ENCODE data around the gene MS4A2. TPM values are rescaled to one million over a fixed set of nuclear protein-coding genes. Genes with fewer than 3 reads are reported as not detected.

Gene MS4A2
- total and polyA plus RNA-seq, 9 donors: 0.05 to 0.40 (median 0.22) TPM; not detected in 1

- H3K4me1 ChIP-seq (ENCODE audit: control insufficient read depth, insufficient read depth, low read length): no peaks in the 10 kb centered on the region
- H3K27ac ChIP-seq (ENCODE audit: low read length): no peak overlapping the region
- H3K27me3 ChIP-seq (ENCODE audit: control insufficient read depth, insufficient read depth, low read length): no peaks in the 10 kb centered on the region
- WGBS (ENCODE audit: insufficient coverage): no CpG with 5 or more reads among the region's 3 CpGs
- H3K36me3 ChIP-seq (ENCODE audit: control insufficient read depth, insufficient read depth, low read length): no peaks in the 10 kb centered on the region
- no peaks in the 10 kb centered on the region for H3K9me3 ChIP-seq (replicated peaks; ENCODE audit: control insufficient read depth, low read depth, low read length)
- no peak overlapping the region for H3K4me3 ChIP-seq (ENCODE audit: low read length)
- no peak for DNase-seq
Measured at GRCh38 chr11:60143768-60144167, 55.3 kb downstream of the MS4A2 start.

DNA sequence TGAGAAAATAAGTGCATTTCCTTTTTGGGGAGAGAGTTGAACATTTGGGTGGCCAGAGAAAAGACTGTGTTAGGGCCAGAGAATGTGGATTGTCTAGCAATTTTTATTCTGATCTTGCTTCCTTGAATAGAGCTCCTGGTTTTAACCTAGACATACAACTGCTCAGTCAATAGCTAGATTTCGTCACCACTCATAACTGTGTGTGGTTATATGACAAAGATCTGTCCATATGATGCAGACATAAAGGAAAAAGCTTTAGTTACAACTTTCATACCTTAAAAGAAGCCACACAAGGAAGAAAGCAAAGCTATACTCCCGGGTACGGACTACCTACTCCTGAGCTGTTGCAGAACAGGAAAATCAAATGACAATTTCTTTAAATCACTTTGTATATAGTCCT is 57.2 kb downstream of the MS4A2 start:
- no CpG with 5 or more reads among the region's 3 CpGs for WGBS (ENCODE audit: insufficient coverage)
- H3K36me3 ChIP-seq (ENCODE audit: control insufficient read depth, insufficient read depth, low read length): no peaks in the 10 kb centered on the region

More for the DNA sequence above, 57.2 kb downstream of the MS4A2 start:
- Histone ChIP-seq H3K4me3 (ENCODE audit: low read length) (no peak overlapping the region), H3K4me1 (ENCODE audit: control insufficient read depth, insufficient read depth, low read length) (no peaks in the 10 kb centered on the region), H3K27me3 (ENCODE audit: control insufficient read depth, insufficient read depth, low read length) (no peaks in the 10 kb centered on the region), H3K9me3 (replicated peaks; ENCODE audit: control insufficient read depth, low read depth, low read length) (no peaks in the 10 kb centered on the region), H3K27ac (ENCODE audit: low read length) (no peak overlapping the region)
- DNase-seq: no peak

Other genes with a start within 250 kb of the MS4A2 start
- not detected for gene CBLIF, start 243.2 kb upstream of the MS4A2 start, total RNA-seq
- under 1 TPM in 2 of 8 donors, not detected in 6; 0.21 to 0.49 TPM for gene CBLIF, start 243.2 kb upstream of the MS4A2 start, polyA plus RNA-seq (ENCODE audit: insufficient read depth in 1 of 8, insufficient read length in 8 of 8, low replicate concordance in 1 of 8)
- gene TCN1, start 222.2 kb upstream of the MS4A2 start, total RNA-seq: not detected
- gene TCN1, start 222.2 kb upstream of the MS4A2 start, polyA plus RNA-seq (ENCODE audit: insufficient read depth in 1 of 8, insufficient read length in 8 of 8, low replicate concordance in 1 of 8): under 1 TPM in 4 of 8 donors, not detected in 4; 0.20 to 0.38 (median 0.28) TPM
- gene OOSP3, start 209.9 kb upstream of the MS4A2 start, total RNA-seq: not detected
- gene OOSP3, start 209.9 kb upstream of the MS4A2 start, polyA plus RNA-seq (ENCODE audit: insufficient read depth in 1 of 8, insufficient read length in 8 of 8, low replicate concordance in 1 of 8): not detected
- gene OOSP1, start 150.2 kb upstream of the MS4A2 start, total RNA-seq: not detected
- not detected for gene OOSP1, start 150.2 kb upstream of the MS4A2 start, polyA plus RNA-seq (ENCODE audit: insufficient read depth in 1 of 8, insufficient read length in 8 of 8, low replicate concordance in 1 of 8)
- not detected for gene OOSP4A, start 124.6 kb upstream of the MS4A2 start, total RNA-seq
- not detected for gene OOSP4A, start 124.6 kb upstream of the MS4A2 start, polyA plus RNA-seq (ENCODE audit: insufficient read depth in 1 of 8, insufficient read length in 8 of 8, low replicate concordance in 1 of 8)
- gene OOSP4B, start 71.5 kb upstream of the MS4A2 start, total RNA-seq: not detected
- not detected for gene OOSP4B, start 71.5 kb upstream of the MS4A2 start, polyA plus RNA-seq (ENCODE audit: insufficient read depth in 1 of 8, insufficient read length in 8 of 8, low replicate concordance in 1 of 8)
- gene OOSP2, start 48.3 kb upstream of the MS4A2 start, total RNA-seq: not detected
- gene OOSP2, start 48.3 kb upstream of the MS4A2 start, polyA plus RNA-seq (ENCODE audit: insufficient read depth in 1 of 8, insufficient read length in 8 of 8, low replicate concordance in 1 of 8): not detected
- 0.49 TPM for gene MS4A3, start 32.0 kb upstream of the MS4A2 start, total RNA-seq
- 1 to 10 TPM in 4 of 8 donors, under 1 TPM in 4; 0.36 to 2.0 (median 0.99) TPM for gene MS4A3, start 32.0 kb upstream of the MS4A2 start, polyA plus RNA-seq (ENCODE audit: insufficient read depth in 1 of 8, insufficient read length in 8 of 8, low replicate concordance in 1 of 8)
- gene MS4A6A, start 94.4 kb downstream of the MS4A2 start, total RNA-seq: 27.6 TPM
- 10 to 100 TPM; 18.8 to 29.2 (median 23.1) TPM for gene MS4A6A, start 94.4 kb downstream of the MS4A2 start, polyA plus RNA-seq (ENCODE audit: insufficient read depth in 1 of 8, insufficient read length in 8 of 8, low replicate concordance in 1 of 8)
- 0.18 TPM for gene MS4A4E, start 154.5 kb downstream of the MS4A2 start, total RNA-seq
- gene MS4A4E, start 154.5 kb downstream of the MS4A2 start, polyA plus RNA-seq (ENCODE audit: insufficient read depth in 1 of 8, insufficient read length in 8 of 8, low replicate concordance in 1 of 8): 1 to 10 TPM; 1.4 to 2.4 (median 1.9) TPM
- 10.3 TPM for gene MS4A4A, start 192.0 kb downstream of the MS4A2 start, total RNA-seq
- 10 to 100 TPM in 5 of 8 donors, 1 to 10 TPM in 3; 6.9 to 18.5 (median 11.7) TPM for gene MS4A4A, start 192.0 kb downstream of the MS4A2 start, polyA plus RNA-seq (ENCODE audit: insufficient read depth in 1 of 8, insufficient read length in 8 of 8, low replicate concordance in 1 of 8)
- not detected for gene MS4A6E, start 238.6 kb downstream of the MS4A2 start, total RNA-seq
- gene MS4A6E, start 238.6 kb downstream of the MS4A2 start, polyA plus RNA-seq (ENCODE audit: insufficient read depth in 1 of 8, insufficient read length in 8 of 8, low replicate concordance in 1 of 8): not detected